HG02938 (cell line): Measurements from ENCODE around the gene XRCC3.

Experiments used
- ATAC-seq: cut with Tn5 transposase; IDR thresholded peaks from one replicate; pipeline ENCODE4 v1.9.1; 2021; ENCODE audit warnings: mild to moderate bottlenecking, moderate library complexity; ENCODE audit not compliant: unreplicated experiment

XRCC3 gene

DNA sequence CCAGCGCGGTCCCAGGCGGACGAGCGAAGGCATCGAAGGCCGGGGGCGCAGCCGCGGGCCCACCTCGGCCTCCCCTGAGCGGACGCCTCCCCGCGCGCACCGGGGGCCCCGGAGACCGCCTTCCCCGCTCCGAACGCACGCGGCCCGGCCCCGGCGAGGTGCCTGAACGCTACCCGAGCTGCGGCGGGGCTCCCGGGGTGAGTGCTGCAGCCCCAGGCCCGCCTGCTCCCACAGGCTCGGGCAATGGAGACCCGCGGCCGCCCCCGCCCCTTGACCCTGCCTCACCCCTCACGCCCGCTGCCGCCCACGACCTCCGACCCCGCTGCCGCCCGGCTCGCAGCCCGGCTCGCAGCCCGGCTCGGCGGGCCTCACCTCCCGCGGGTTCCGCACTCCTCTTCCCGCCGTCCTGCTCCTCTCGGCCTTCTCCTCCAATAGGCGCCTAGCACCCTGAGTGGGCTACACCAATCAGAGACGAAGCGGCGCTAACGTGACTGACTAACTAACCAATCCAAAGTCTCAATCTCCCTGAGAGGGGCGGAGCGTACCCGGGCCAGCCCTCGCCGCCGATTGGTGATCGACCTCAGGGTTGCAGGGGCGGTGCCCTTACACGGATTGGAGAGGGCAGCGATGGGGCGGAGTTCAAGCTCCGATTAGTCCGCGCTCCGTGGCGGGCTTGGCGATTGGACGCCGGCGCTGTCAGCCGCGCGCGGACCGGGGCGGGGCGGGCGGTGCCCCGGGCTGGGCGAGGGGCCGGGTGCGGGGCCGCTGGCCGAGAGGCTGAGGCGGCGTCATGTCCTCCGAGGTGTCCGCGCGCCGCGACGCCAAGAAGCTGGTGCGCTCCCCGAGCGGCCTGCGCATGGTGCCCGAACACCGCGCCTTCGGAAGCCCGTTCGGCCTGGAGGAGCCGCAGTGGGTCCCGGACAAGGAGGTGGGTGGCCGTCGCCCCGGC lies at the start of gene XRCC3, which contains the start of gene ZFYVE21:
XRCC3 (minus strand) TSS at position 400 of the 949 bp plus-strand sequence. CDS start 4,364 bp downstream, outside the sequence.
ZFYVE21 (plus strand) TSS at position 759 of the 949 bp plus-strand sequence; CDS start at position 791, 32 bp downstream.
- ATAC-seq: peak; percentile 94

DNA sequence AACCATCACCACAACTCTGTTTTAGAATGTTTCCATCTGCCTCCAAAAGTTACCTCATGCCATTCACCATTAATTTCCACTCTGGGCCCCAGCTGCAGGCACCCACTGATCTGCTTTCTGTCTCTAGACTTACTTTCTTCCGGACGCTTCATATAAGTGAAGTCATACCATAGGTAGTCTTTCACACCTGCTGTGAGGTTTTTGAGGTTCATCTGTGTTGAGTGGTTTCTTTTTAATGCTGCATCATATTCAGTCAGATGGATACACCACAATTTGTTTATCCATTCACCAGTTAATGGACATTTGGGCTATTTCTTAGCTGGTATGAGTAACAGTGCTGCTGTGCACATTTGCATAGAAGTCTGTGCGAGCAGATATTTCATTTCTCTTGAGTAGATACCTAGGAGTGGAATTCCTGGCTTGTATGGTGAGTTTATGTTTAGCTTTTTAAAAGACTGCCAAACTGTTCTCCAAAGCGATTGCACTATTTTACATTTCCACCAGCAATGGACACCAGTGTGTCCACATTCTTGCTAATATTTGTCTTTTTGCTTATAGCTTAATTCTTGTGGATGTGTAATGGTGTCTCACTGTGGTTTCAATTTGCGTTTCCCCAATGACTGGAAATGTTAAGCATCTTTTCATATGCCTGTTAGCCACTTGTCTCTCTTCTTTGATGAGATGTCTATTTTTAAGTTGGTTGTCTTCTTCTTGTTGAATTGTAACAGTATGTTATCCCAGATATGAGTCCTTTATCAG lies 48.7 kb upstream of the XRCC3 start:
- peak; percentile 87 for ATAC-seq

DNA sequence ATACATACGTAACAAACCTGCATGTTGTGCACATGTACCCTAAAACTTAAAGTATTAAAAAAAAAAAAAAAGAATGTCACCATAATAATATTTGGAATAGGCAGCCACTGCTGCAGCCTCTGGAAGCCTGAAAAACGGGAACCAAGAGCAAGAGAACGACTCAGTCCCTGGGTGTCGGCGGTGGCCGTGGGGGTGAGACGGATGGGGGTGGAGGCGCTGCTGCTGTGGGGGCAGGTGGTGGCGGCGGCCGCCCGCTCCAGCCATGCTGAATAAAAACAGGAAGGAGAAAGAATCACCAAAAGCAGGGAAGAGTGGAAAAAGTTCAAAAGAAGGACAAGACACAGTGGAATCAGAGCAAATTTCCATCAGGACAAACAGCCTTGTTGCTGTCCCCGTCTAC lies 47.3 kb upstream of the XRCC3 start:
- no peak for ATAC-seq

DNA sequence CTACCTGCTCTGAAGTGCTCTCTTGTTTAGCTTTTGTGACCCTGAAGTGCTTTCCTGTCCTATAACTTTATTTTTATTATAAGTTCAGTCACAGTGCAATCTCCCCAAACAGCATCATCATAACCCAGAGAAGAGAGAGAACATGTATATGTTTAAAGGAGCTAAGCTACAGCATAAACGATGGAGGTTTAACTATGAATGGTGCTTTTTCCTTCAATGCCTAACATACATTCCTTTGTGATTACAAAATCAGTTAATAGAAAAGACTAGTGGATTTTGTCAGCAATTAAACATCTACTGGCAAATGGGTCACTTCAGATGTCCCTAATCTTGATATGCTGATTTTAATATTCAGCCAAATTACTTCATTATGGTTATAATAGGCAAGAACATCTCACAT lies 46.8 kb upstream of the XRCC3 start:
- no peak for ATAC-seq

DNA sequence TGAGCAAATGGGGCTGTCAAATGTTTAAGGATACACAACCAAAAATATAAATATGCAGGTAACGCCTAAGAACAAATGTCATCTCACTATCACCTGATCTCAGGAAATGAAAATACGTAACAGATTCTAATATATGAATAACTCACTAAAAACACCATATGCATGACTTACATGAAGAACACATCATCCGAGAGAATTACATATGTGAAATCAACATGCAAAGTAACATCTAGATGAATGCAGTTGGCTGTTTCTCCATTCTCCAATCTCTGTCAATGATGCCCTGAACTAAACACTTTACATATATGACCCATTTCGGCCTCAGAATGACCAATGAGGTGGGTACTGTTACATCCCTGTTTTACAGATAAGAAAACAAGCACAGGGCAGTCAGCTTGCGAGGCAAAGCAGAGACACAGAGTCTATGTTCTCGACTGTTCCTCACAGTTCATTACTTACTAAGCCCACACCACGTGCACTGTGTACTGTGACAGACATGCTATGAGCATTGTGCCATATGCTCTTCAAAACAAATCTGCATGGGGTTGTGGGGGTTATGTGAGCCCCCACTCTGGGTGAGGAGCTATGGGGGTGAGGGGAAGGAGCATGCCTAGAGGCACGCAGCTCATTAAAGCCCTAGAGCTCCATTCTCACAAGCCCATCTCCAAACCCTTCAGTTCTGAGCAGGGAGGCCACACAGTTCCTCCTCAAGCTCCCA lies 43.0 kb upstream of the XRCC3 start:
- no peak for ATAC-seq

DNA sequence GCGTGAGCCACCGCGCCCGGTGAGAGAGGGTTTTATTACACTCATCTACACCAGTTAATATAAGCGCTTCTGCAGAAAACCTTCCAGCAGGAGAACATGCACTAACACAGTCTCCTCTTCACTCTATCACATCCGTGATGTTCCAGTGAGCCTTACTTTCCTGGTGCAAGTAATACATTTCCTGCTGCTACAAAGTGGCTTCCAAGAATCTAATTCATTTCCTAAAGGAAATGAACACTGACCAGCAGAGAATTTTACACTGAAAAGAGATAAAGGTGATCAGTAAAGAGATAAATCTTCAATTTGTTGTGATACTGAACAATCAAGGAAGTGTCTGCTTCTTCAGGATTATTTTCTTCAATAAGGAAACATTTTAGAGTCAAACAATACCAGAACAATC lies 39.8 kb upstream of the XRCC3 start:
- ATAC-seq: no peak

DNA sequence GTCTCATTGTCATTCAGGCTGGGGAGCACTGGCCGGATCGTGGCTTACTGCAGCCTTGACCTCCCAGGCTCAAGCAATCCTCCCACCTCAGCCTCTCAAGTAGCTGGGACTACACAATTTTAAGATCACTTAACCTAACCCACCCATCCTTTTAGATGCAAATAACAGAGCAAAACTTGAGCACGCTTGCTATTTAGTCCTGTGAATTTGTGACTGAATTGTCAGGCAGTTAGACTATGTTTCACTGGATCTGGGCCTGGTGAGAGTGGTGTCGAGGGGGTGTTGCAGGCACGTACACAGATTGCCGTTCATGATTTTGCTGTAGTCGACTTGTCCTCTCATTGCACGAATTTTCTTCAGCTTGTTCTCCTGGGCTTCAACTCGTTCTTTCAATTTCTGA lies 38.5 kb upstream of the XRCC3 start:
- ATAC-seq: no peak

DNA sequence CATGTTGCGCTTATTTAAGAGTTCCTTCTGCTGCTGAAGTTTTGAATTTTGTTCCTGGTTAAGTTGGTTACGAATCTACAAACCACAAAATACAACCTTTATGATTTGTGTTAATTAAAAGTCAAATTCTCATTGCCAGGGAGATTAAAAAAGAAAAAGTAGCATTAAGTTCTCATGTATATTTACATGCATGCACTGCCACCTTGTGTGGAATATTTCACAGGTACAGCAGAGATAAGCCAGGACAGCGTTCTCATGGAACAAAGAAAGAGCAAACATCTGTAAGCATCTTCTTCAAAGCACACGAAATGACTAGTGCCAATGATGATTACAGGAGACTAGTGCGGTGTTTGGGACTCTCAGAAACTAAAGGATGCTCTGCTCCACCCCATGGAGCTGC lies 34.6 kb upstream of the XRCC3 start:
- no peak for ATAC-seq

DNA sequence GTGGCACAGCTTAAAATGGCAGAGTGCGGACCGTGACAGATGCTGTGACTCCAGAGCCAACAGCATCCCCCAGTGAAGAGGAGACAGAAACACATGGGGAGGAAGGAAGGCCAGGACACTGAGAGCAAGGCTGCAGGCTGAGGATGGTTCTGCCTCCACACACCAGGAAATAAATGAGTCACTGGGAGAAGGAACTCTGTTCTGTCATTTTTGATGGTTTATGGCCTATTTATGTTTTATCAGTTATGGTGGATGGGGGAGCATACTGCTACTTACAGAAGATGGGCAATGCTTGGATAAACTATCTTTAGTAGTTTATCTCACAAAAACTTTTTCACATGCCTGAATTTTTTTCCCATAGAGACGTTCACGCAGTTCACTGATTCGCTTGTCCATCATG lies 34.2 kb upstream of the XRCC3 start:
- ATAC-seq: no peak

DNA sequence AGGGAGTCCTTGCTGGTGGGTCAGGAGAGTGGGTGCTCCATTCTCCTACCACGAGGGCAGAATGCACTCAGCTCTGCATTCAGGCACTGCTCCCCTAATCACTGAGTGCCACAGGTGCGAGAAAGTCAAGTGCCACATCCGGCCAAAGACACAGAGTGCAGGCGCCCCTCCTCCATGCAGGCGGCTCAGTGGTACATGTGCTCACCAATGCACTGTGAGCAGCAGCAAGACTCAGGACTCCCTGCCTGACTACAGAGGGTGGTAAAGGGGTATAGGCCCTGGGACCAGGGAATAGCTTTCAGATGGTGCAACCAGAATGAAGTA lies 33.2 kb upstream of the XRCC3 start:
- ATAC-seq: no peak

DNA sequence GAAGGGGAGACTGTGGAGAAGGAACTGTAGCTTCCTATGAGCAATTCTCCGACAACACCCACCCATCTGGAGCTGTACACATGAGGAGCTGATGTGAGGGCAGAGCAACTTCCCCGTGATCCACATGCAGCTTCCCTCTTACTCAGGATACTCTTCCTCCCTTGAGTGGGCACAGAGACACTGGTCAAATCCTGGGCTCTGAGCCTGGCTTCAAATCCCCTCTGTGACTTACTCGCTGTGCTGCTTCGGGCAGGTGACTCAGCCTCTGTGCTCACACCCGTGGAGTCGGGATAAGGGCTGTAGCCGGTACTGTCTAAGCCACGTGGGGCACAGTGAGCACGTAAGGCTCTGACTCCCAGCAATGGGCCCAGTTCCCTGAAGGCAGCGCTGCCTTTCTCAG lies 31.4 kb upstream of the XRCC3 start:
- no peak for ATAC-seq

DNA sequence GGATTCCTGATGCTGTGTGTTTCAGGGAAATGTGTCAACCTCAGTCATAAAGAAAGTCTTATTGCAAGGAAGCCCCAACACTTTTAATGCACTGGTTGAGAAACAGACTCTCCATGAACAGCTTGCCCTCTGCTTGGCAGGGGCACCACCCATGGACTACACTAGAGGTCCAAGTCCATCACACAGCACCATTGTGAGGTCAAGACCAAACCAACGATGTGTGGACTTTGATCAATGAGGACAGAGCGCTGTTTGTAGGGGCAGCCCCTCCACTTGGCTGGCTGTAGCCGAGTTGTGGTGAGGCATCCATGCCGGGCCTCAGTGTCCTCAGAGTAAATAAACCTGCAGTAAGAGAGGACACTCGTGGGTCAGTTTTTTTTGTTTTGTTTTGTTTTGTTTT lies 30.2 kb upstream of the XRCC3 start:
- no peak for ATAC-seq

DNA sequence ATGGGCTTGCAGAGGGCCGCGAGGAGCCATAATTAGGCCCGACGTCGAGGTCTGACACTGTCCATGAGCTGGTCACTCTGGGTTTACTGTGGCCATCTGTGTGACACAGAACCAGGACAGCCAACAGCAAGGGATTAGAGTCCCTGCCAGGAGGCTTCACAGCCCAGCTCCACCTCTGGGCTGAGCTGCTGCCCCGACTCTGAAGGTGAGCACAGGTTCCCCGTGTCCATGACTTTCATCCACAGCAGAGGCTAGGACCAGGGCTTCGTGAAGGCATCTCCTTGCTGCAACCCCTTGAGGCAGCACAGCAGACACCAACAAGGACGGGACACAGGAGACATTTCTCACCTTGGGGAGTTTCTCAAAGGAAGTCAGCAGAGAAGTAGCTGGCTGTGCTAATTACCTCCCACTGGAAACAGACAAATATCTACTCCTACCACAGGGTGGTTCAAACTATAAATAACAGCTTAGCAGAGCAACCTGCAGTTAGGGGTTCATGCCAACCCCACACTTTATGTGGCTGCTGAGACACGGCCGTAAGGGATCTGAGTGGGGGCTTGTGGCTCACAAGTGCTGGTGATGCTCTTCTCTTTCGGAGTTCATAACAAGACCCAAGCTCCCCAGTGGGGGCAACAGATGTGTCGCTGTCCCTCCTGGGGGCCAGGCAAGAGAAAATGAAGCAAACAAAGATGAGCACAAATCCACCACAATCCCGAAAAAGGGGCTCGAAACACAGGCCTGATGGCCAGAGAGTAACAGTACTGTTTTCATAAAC lies 29.6 kb upstream of the XRCC3 start:
- no peak for ATAC-seq

DNA sequence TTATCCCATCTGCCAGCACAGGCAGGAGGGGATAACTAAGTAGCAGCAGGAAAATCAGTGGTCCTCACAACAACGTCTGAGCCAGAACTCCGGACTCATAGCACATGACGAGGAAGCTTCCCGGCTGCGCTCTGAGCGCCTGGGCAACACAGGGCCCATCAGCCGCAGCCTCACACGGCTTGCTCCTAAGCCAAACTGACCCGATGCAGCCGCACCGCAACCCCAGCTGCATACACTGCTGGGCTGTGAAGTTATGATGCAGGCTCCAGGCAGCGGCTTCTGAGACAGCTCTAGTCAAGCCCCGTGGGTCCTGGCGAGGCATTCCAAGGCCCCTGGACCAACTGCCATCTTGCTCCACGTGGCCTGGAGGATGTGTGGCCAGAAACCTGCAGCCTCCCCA lies 28.4 kb upstream of the XRCC3 start:
- no peak for ATAC-seq

DNA sequence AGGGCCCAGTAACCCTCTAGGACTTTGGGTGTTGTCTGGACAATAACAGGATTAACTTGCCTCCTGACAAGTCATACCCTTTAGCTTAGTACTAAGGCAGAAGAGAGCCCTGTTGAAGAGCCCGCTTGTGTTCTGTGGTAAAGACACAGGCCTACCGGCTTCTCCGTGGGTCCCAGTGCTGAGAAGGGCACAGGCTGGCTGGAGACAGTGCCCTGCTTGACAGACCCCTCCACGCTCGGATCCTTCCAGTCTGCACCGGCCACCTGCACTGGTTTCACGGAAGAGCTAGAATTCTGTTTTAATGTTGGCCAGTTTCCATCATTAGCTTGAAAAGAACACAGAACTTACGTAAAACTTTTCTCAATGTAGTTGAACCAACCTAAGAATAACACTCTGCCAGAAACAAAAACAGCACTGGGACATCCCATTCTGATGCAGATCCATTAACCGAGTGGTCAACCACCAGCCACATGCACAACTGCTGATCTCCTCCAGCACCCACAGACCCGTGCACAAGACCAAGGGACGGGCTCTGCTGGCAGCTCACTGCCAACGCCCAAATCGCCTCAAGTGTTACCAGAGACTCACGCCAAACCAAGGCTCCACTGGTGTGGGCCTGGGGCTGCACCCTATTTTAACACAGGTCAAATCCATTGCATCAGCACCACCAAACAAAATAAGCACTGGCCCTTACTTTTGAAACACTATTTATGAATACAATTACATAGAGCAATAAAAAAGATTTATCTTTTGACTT lies 27.4 kb upstream of the XRCC3 start:
- ATAC-seq: no peak

DNA sequence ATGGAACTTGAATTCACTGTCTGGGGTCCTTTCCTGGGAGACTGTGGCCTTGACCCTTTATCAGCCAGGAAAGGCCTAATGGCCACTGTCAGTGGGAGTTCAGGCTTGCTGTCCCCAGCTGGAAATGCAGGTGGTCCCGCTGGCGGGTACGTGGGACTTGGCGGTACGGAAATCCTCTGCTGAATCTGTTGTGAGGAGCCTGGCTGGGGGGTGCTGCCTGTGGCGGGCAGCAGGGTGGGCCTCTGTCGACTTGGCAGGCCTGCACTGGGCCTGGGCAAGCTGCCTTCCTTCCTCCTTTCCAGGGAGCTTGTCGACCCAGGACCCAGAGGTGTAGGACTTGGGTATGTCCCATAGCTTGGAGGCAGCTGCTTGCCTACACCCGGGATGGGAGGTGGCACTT lies 26.6 kb upstream of the XRCC3 start:
- ATAC-seq: no peak

DNA sequence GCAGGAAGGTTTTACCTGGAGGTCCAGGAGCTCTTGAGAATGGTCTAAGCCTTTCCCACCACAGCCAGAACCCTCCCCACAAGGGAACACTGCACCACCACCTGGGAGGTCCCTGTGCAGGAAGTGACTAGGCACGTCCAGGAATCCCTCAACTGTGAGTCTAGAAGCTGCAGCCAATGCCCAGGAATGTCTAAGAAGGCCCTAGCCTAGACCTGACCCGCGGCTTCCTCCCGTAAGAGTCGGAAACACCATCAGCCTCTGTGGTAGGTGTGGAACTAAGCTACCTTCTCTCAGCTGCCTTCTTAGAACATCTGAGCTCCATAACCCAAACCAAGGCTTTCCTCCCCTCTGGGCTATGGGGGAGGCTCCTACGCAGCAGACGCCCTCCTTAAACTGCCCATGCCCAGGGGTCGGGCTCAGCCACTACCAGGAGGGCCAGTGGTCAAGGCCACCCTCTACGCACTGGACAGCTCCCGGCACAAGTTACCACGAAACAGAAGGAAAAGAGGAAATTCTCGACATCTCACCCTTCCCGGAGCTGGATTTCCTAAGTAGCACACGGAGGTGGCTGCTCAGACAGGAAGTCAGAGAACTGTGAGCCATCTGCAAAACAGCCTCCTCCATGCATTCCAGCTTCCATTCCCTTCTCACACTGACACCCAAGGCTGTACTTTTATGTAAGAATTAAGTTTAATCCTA lies 25.9 kb upstream of the XRCC3 start:
- no peak for ATAC-seq

DNA sequence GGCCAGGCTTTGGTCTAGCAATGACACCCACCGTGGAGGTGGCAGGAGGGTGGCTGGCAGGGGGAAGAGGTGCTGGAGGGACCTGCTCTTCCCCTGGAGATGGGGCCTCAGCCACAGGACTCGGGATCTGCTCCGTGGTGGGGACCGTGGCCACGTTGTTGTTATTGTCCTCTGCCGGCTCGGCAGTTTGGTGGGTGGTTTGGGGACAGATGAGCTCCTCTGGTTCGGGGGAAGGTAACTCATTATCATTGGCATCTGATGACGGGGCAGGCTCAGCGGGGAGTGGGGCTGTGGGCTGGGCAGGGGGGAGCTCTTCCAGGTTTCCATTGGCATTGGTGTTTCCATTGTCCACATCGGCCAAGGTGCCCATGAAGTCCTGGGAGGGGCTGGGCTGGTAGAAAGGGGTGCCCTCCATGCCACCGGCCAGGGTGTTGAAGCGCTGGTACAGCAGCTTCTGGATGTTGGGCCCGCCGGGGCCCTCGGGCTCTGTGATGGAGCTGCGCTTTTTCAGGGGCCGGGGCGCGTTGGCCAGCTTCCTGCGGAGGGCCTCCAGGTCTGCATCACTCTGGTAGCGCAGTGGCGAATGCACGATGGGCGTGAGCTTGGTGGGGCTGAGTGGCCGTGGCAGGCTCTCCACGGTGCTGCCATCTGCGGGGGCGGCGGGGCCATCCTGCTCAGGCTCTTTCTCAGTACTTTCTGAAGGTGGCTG lies 24.7 kb upstream of the XRCC3 start:
- ATAC-seq: no peak

DNA sequence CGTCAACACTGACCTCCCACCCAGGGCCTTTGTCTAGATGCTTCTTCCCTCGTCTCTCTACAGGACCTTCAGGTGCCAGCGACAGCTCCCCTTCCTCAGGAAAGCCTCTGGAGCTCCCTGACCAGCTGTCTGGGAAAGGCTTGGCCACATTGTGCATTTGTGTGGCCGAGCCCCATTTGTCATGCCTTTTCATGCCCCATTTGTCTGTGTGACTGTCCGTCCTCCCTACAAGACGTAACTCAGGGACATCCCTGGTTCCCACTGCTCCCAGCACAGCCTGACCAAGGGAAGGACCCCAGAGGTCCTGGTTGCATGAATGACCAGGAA lies 24.2 kb upstream of the XRCC3 start:
- ATAC-seq: no peak
